GM18861 (cell line): Measurements from ENCODE around the gene ABI1.
"Not testable (repeated sequence)": the region's sequence is repeated elsewhere in the genome, so short reads cannot be mapped to it uniquely, and the experiment has no call there.

ENCODE experiments used
- ATAC-seq: cut with Tn5 transposase; IDR thresholded peaks from one replicate; pipeline ENCODE4 v1.9.1; 2021; ENCODE audit not compliant: unreplicated experiment

ABI1 gene

GRCh38 chr10:26860443-26861204, at the start of gene ABI1:
TSS of gene ABI1 (minus strand) at chr10:26860958. CDS start at chr10:26860863, 95 bp downstream.
- peak; percentile 46 for ATAC-seq

DNA sequence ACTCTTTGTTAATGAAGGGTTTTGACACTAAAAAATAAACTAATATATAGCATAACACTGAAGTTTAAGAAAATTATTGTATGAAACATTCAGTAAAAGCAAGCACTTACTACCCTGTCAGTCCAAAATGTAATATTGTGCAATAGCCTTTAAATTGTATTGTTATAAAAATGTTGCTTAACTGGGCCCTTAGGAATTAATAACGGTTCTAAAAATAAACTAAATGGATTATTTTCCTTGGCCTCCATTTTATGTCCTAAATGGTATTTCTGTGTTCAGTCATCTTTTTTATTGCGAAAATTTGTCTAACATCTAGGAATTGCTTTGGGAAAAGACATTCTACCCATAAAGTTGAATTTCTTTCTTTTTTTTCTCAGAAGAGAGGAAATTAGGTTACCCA, 49.0 kb upstream of the ABI1 start:
- ATAC-seq: no peak

DNA sequence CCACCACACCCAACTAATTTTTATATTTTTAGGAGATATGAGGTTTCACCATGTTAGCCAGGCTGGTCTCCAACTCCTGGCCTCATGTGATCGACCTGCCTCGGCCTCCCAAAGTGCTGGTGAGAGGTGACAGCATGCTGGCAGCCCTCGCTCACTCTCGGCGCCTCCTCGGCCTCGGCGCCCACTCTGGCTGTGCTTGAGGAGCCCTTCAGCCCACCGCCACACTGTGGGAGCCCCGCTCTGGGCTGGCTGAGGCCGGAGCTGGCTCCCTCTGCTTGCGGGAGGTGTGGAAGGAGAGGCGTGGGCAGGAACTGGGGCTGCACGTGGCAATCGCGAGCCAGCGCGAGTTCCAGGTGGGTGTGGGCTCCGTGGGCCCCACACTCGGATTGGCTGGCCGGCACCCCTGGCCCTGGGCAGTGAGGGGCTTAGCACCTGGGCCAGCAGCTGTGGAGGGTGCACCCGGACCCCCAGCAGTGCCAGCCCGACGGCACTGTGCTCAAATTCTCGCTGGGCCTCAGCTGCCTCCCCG, 44.6 kb upstream of the ABI1 start:
- ATAC-seq: not testable (repeated sequence)

DNA sequence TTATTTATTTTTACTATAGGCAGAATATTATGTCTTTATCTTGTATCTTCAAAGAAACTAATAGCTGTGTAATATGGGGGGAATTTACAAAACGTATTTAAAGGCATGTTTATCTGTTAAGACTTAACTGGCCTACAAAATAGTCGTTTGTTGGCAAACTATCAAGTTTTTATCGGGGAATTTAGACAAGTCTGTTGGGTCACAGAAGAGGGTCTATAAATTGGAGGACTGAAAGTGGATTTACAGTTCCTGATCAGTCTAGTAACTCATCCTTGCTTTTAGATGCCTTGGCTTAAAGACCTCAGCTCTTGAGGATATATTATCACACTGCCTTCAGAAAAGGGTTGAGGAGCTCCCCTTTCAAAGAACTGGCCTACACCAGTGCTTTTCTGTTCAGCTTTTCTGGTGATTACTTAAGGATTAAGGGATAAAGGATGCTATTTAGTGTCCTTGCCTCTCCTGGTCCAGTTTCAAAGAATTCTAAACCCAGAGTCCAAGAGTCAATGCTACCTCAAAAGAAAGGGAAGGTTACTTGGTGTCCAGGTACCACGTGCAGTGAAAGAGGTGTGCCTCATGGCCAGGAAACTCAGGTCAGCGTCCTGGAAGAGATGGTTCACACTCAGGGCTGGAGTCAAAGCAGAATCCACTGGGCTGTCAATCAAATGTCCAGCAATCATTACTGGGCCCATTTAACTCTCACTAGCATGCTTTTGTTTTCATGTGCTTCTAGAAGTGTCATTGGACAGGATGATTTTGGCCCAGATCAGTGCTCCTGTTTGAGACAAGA, 42.9 kb upstream of the ABI1 start:
- ATAC-seq: no peak

- ATAC-seq: peak; percentile 86
Observed at GRCh38 chr10:26892306-26892923, 31.7 kb upstream of the ABI1 start.

- ATAC-seq: no peak
Observed at GRCh38 chr10:26890956-26891355, 30.2 kb upstream of the ABI1 start.

DNA sequence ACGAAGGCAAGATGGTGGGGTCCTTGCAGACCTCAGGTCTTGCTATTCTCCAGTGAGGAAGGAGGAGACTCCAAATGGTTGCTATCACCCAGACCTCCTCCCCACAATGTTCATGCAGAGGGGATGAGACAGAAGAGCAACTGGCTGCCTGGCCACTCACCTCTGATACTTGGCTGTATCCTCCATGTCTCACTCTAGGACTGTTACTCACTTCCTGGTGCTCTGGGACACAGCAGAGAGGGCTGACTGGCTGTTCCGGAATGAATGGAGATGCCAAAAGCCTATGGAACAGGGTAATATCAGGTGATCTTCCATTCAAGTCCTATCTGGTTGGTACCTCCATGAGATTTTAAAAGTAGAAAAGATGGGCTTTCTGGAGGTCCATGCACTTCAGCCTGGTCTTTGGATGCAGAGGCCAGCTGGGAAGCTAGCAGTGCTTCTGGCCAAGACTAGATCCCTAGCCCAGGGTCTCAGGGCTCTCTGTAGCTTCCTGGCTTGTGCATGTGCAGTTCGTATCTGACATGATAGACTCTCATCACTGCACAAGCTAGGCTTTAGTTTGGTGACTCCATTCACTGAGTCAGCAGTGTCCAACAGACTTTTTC, 27.0 kb upstream of the ABI1 start:
- ATAC-seq: no peak

DNA sequence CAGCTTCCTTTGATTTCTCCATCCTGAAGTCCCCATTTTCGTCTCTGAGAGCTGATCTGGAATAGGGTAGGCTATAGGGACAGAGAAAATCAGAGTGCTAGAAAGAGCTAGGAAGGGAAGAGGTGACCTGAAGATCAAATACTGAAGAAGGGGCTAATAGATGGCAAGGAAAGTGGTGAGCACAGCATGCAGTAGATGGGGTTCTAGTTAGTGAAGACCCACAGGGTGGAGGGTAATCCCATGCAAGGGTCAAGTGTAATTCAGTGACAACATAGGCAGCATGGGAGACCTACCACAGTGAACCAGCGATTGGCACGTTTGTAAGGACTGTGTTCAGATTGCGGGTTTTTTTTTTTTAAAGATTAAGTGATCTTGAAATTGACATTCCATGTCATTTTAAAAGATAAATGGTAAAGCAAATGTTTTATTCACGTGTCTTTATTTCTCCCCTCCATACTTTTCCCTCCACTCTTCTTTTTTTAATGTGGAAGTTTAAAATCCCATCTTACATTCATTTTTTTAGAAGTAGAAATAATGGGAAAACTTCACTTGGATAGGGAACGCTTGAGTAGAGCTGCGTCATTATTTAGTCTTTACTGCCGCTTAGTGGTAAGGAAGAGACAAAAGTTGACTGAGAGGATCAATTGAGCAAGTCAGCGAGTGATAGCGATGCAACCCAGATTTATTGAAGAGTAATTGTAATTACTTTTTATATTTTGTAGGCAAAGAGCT, 21.0 kb upstream of the ABI1 start:
- no peak for ATAC-seq

- ATAC-seq: no peak
Observed at GRCh38 chr10:26879744-26880143, 19.0 kb upstream of the ABI1 start.

GRCh38 chr10:26870766-26871165, 10.0 kb upstream of the ABI1 start:
- ATAC-seq: no peak

DNA sequence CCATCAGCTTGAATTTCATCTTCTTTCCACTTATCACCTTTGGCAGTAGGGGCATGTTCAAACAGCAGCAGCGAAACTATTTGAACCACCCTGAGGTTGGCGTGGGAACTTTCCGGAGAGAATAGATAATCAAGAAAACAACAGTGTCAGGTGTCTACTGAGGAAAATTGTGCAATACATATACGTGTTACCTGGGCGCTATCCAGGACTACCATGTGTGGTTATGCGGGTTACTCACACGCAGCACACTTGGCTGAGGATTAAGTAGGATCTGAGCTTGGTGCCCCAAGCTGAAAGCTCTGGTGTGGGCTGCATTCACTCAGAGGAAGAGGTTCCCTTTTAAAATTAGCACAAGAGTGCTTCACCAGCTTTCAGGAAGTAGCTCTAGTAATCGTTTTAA, 8.8 kb upstream of the ABI1 start:
- ATAC-seq: no peak

DNA sequence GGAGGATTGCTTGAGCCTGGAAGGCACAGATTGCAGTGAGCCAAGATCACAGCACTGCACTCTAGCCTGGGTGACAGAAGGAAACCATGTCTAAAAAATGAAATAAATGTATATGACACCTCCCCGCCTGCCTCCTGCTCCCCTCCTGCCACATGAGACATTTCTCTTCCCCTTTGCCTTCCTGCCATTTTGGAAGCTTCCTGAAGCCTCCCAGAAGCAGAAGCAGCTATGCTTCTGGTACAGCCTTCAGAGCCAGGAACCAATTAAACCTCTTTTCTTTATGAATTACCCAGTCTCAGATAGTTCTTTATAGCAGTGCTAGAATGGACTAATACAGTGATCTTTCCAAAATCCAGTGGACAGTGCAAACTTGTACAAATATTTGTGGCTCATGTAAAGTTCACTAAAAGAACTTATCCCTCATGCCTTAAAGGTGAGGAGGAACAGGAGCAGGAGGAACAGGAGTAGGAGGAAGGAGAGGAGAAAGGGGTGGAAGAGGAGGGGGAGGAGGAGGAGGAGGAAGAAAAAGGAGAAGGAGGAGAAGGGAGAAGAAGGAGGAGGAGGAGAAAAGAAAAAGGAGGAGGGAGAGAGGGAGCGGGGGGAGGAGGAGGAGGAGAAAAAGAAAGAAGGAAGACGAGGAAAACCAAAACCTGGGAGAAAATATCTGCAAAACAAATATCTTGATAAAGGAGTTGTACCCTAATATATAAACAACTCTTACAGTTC, 2.8 kb upstream of the ABI1 start:
- no peak for ATAC-seq

DNA sequence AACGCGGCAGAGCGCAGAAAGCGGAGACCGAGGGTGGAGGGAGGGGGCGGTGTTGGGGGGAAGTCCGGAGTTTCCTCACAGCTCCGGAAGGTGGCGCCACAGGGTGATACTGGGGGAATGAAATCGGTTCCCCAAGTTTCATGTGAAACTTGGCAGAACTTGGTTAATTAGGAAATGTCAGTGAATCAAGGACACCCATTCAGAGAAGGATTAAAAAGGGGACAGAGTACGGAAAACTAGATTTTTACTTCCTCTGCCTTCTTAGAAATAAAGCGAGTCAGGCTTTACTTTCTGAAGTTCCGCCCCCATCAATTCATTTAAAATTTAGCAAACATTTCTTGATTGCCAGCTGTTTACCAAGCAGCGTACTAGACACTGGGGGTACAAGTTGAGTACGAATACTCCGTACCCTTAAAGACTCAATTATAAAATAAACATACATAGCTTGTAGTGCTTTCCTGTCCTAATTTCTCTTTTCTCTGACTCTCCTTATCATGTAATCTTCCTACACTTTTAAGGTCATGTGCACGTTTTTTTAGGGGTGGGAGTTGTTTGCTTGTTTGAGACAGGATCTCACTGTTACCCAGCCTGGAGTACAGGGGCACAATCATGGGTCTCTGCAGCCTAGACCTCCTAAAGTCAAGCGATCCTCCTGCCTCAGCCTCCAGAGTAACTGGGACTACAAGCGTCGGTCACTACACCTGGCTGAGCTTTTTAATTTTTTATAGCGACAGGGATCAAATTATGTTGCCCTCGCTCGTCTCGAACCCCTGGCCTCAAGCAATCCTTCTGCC, 644 bp upstream of the ABI1 start:
- no peak for ATAC-seq

DNA sequence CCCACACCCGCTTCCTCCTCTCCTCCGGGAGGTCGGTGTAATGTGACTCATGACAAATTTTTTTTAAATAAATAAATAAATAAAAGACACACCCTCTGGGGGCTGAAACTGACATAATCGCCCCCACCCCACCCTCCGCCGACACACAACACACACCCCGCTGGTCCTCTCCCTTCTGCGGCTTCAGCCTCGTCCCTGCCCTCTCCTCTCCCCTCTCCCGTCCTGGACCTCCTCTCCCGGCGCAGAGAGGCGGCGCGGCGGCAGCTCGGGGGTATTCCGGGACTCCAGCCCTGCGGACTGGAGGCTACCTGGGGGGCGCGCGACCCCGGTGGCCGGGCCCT, 686 bp downstream of the ABI1 start:
- no peak for ATAC-seq

- ATAC-seq: no peak
Observed at GRCh38 chr10:26859241-26860101, 1.3 kb downstream of the ABI1 start.

- no peak for ATAC-seq
Observed at GRCh38 chr10:26858707-26859034, 2.1 kb downstream of the ABI1 start.

GRCh38 chr10:26857991-26858706, 2.6 kb downstream of the ABI1 start:
- peak; percentile 30 for ATAC-seq

DNA sequence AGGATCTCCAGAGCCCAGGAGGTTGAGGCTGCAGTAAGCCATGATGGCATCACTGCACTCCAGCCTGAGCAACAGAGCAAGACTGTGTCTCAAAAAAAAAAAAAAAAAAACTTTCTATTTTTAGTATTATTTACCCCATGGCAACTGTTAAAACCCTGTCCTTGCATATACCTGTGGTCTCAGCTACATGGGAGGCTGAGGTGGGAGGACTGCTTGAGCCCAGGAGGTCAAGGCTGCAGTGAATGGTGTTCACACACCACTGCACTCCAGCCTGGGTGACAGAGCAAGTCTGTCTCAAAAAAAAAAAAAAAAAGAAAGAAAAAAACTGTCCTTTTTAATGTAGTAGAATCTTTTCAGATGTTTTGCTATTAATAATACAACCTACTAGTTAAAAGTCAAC, 3.2 kb downstream of the ABI1 start:
- peak; percentile 4 for ATAC-seq
